ENCODE results near the gene THSD4.

THSD4 gene

GRCh38 chr15:71800190-71800589, 684.9 kb downstream of the THSD4 start:
- Histone ChIP-seq H3K27ac (ENCODE audit: insufficient read depth, low read length, poor library complexity, severe bottlenecking) (no peak overlapping the region), H3K9me3 (ENCODE audit: control insufficient read depth, low read length) (no peaks in the 10 kb centered on the region)

GRCh38 chr15:71800835-71801745, 685.8 kb downstream of the THSD4 start:
- Histone ChIP-seq H3K27me3 (replicated peaks; ENCODE audit: control insufficient read depth, insufficient read depth, low read length, poor library complexity, severe bottlenecking) (no peaks in the 10 kb centered on the region), H3K4me1 (ENCODE audit: control insufficient read depth, insufficient read depth, low read length, poor library complexity, severe bottlenecking) (no peaks in the 10 kb centered on the region), H3K4me3 (ENCODE audit: insufficient read depth, low read depth, low read length, poor library complexity, severe bottlenecking) (no peak overlapping the region), H3K36me3 (ENCODE audit: control insufficient read depth, insufficient read depth, low read length) (no peaks in the 10 kb centered on the region), H3K9me3 (ENCODE audit: control insufficient read depth, low read length) (no peaks in the 10 kb centered on the region), H3K27ac (ENCODE audit: insufficient read depth, low read length, poor library complexity, severe bottlenecking) (no peak overlapping the region)
- no peak for DNase-seq

More at GRCh38 chr15:71800190-71800589, 684.9 kb downstream of the THSD4 start:
- Histone ChIP-seq H3K4me3 (ENCODE audit: insufficient read depth, low read depth, low read length, poor library complexity, severe bottlenecking) (no peak overlapping the region), H3K4me1 (ENCODE audit: control insufficient read depth, insufficient read depth, low read length, poor library complexity, severe bottlenecking) (no peaks in the 10 kb centered on the region), H3K27me3 (replicated peaks; ENCODE audit: control insufficient read depth, insufficient read depth, low read length, poor library complexity, severe bottlenecking) (no peaks in the 10 kb centered on the region), H3K36me3 (ENCODE audit: control insufficient read depth, insufficient read depth, low read length) (no peaks in the 10 kb centered on the region)
- no peak for DNase-seq

GRCh38 chr15:71801935-71802655, 686.8 kb downstream of the THSD4 start:
- Histone ChIP-seq H3K27me3 (replicated peaks; ENCODE audit: control insufficient read depth, insufficient read depth, low read length, poor library complexity, severe bottlenecking) (no peaks in the 10 kb centered on the region), H3K36me3 (ENCODE audit: control insufficient read depth, insufficient read depth, low read length) (no peaks in the 10 kb centered on the region), H3K9me3 (ENCODE audit: control insufficient read depth, low read length) (no peaks in the 10 kb centered on the region), H3K27ac (ENCODE audit: insufficient read depth, low read length, poor library complexity, severe bottlenecking) (no peak overlapping the region), H3K4me1 (ENCODE audit: control insufficient read depth, insufficient read depth, low read length, poor library complexity, severe bottlenecking) (no peaks in the 10 kb centered on the region), H3K4me3 (ENCODE audit: insufficient read depth, low read depth, low read length, poor library complexity, severe bottlenecking) (no peak overlapping the region)
- no peak for DNase-seq

GRCh38 chr15:71802770-71803169, 687.5 kb downstream of the THSD4 start:
- Histone ChIP-seq H3K36me3 (ENCODE audit: control insufficient read depth, insufficient read depth, low read length) (no peaks in the 10 kb centered on the region), H3K9me3 (ENCODE audit: control insufficient read depth, low read length) (no peaks in the 10 kb centered on the region), H3K27me3 (replicated peaks; ENCODE audit: control insufficient read depth, insufficient read depth, low read length, poor library complexity, severe bottlenecking) (no peaks in the 10 kb centered on the region), H3K4me1 (ENCODE audit: control insufficient read depth, insufficient read depth, low read length, poor library complexity, severe bottlenecking) (no peaks in the 10 kb centered on the region), H3K4me3 (ENCODE audit: insufficient read depth, low read depth, low read length, poor library complexity, severe bottlenecking) (no peak overlapping the region), H3K27ac (ENCODE audit: insufficient read depth, low read length, poor library complexity, severe bottlenecking) (no peak overlapping the region)
- DNase-seq: peak in 1 of 3 donors; percentile 2

DNA sequence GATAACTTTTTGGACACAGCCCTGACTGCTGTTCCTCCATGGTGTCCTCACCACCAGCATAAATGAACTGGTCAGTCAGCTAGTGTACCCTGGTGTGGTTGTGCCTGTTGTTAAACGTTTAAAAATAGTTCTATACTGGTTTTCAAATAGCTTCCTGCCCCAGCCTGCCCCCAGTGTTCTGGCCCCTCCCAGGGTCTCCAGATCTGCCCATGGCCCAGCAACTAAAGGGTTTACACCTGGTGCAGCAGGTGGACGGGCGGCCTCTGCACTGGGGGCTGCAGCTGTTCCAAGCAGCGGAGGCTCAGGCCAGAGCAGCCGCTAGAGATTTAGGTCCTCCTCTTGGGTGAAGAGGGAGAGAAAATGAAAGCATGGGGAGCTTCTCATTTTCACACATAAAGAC, 689.0 kb downstream of the THSD4 start:
- no peaks in the 10 kb centered on the region for H3K4me1 ChIP-seq (ENCODE audit: control insufficient read depth, insufficient read depth, low read length, poor library complexity, severe bottlenecking)
- DNase-seq: no peak
- H3K27me3 ChIP-seq (replicated peaks; ENCODE audit: control insufficient read depth, insufficient read depth, low read length, poor library complexity, severe bottlenecking): no peaks in the 10 kb centered on the region
- no peak overlapping the region for H3K4me3 ChIP-seq (ENCODE audit: insufficient read depth, low read depth, low read length, poor library complexity, severe bottlenecking)
- H3K9me3 ChIP-seq (ENCODE audit: control insufficient read depth, low read length): no peaks in the 10 kb centered on the region
- H3K27ac ChIP-seq (ENCODE audit: insufficient read depth, low read length, poor library complexity, severe bottlenecking): no peak overlapping the region
- no peaks in the 10 kb centered on the region for H3K36me3 ChIP-seq (ENCODE audit: control insufficient read depth, insufficient read depth, low read length)

- H3K36me3 ChIP-seq (ENCODE audit: control insufficient read depth, insufficient read depth, low read length): no peaks in the 10 kb centered on the region
- no peak overlapping the region for H3K4me3 ChIP-seq (ENCODE audit: insufficient read depth, low read depth, low read length, poor library complexity, severe bottlenecking)
- H3K9me3 ChIP-seq (ENCODE audit: control insufficient read depth, low read length): no peaks in the 10 kb centered on the region
- no peak overlapping the region for H3K27ac ChIP-seq (ENCODE audit: insufficient read depth, low read length, poor library complexity, severe bottlenecking)
- H3K27me3 ChIP-seq (replicated peaks; ENCODE audit: control insufficient read depth, insufficient read depth, low read length, poor library complexity, severe bottlenecking): no peaks in the 10 kb centered on the region
- no peaks in the 10 kb centered on the region for H3K4me1 ChIP-seq (ENCODE audit: control insufficient read depth, insufficient read depth, low read length, poor library complexity, severe bottlenecking)
- DNase-seq: no peak
Observed at GRCh38 chr15:71804695-71805470, 689.6 kb downstream of the THSD4 start.

DNA sequence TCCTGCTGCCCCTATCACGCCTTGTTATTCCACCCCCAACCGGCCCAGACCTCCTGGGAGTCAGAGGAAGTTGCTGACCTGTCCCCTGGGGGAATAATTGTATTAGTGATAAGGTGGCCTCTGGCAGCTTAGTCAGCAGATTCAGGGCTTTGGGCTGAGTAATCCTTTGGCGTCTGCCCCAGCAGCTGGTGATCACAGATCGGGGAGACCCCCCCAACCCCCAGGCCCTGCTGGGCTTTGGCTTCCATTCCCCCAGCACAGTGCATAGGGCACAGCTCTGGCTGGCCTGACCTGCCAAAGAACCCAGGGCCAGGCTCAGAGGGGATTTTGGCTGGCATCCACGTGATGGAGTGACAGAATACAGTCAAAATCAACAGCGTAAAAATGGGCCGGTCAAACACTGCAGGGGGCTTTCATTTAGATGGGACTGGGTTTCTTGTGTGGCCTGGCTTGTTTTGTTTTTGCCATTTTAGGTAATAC, 691.2 kb downstream of the THSD4 start:
- no peaks in the 10 kb centered on the region for H3K36me3 ChIP-seq (ENCODE audit: control insufficient read depth, insufficient read depth, low read length)
- H3K9me3 ChIP-seq (ENCODE audit: control insufficient read depth, low read length): no peaks in the 10 kb centered on the region
- no peak for DNase-seq
- H3K27ac ChIP-seq (ENCODE audit: insufficient read depth, low read length, poor library complexity, severe bottlenecking): no peak overlapping the region
- H3K27me3 ChIP-seq (replicated peaks; ENCODE audit: control insufficient read depth, insufficient read depth, low read length, poor library complexity, severe bottlenecking): no peaks in the 10 kb centered on the region
- H3K4me3 ChIP-seq (ENCODE audit: insufficient read depth, low read depth, low read length, poor library complexity, severe bottlenecking): no peak overlapping the region
- no peaks in the 10 kb centered on the region for H3K4me1 ChIP-seq (ENCODE audit: control insufficient read depth, insufficient read depth, low read length, poor library complexity, severe bottlenecking)

DNA sequence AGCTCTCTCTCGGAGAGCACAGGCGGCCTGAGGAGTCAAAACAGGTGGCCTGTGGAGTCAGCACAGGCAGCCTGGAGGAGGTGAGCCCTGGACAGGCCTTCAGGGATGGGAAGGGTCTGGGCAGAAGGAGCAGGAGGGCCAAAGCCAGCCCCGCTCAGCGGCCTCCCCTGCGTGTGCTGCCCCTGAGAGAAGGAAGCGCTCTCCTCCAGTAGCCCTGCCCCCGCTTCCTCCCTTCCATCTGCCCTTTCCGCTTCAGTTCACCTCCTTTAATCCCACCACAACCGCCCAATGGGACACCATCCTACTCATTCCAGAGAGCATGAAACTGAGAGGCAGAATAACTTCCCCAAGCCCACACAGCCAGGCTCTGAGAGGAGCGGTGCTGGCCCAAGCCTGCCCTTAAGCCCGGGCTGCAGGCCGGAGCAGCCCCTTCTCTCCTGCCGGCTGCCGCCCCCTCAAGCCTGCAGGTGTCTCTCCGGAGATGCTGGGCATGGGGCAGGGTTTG, 691.9 kb downstream of the THSD4 start:
- H3K27ac ChIP-seq (ENCODE audit: insufficient read depth, low read length, poor library complexity, severe bottlenecking): no peak overlapping the region
- H3K4me3 ChIP-seq (ENCODE audit: insufficient read depth, low read depth, low read length, poor library complexity, severe bottlenecking): no peak overlapping the region
- H3K9me3 ChIP-seq (ENCODE audit: control insufficient read depth, low read length): no peaks in the 10 kb centered on the region
- H3K4me1 ChIP-seq (ENCODE audit: control insufficient read depth, insufficient read depth, low read length, poor library complexity, severe bottlenecking): no peaks in the 10 kb centered on the region
- no peak for DNase-seq
- no peaks in the 10 kb centered on the region for H3K27me3 ChIP-seq (replicated peaks; ENCODE audit: control insufficient read depth, insufficient read depth, low read length, poor library complexity, severe bottlenecking)
- no peaks in the 10 kb centered on the region for H3K36me3 ChIP-seq (ENCODE audit: control insufficient read depth, insufficient read depth, low read length)

- H3K27ac ChIP-seq (ENCODE audit: insufficient read depth, low read length, poor library complexity, severe bottlenecking): no peak overlapping the region
- H3K4me3 ChIP-seq (ENCODE audit: insufficient read depth, low read depth, low read length, poor library complexity, severe bottlenecking): no peak overlapping the region
- H3K9me3 ChIP-seq (ENCODE audit: control insufficient read depth, low read length): no peaks in the 10 kb centered on the region
- H3K36me3 ChIP-seq (ENCODE audit: control insufficient read depth, insufficient read depth, low read length): no peaks in the 10 kb centered on the region
- no peaks in the 10 kb centered on the region for H3K4me1 ChIP-seq (ENCODE audit: control insufficient read depth, insufficient read depth, low read length, poor library complexity, severe bottlenecking)
- no peak for DNase-seq
- H3K27me3 ChIP-seq (replicated peaks; ENCODE audit: control insufficient read depth, insufficient read depth, low read length, poor library complexity, severe bottlenecking): no peaks in the 10 kb centered on the region
Observed at GRCh38 chr15:71807691-71808091, 692.4 kb downstream of the THSD4 start.

All from effector memory CD4-positive, alpha-beta T cell (primary cell).